HL-60/S4 (cell line): ENCODE results near the gene USP33.
"Not testable (repeated sequence)": the region's sequence is repeated elsewhere in the genome, so short reads cannot be mapped to it uniquely, and the experiment has no call there.

ENCODE experiments used
- in situ Hi-C: fragments of 300-500 bp; cut with MboI; formaldehyde crosslinking; loops from 2 replicates; pipeline ENCODE4 v1.14.3; 2022; ENCODE audit warnings: low sequenced_read_pairs

USP33 gene

GRCh38 chr1:77673030-77673429 is 86.6 kb downstream of the USP33 start:
- in situ Hi-C loops: no loop called here

- in situ Hi-C loops: no loop called here
These were observed 87.3 kb downstream of the USP33 start for GRCh38 chr1:77672374-77672773.

GRCh38 chr1:77671836-77672235 is 87.8 kb downstream of the USP33 start:
- in situ Hi-C loops: no loop called here

- in situ Hi-C loops: no loop called here
These were observed 89.3 kb downstream of the USP33 start for GRCh38 chr1:77670330-77670729.

GRCh38 chr1:77668924-77669449 is 90.7 kb downstream of the USP33 start:
- in situ Hi-C loops: no loop called here

GRCh38 chr1:77664939-77665516 is 94.6 kb downstream of the USP33 start:
- in situ Hi-C loops: no loop called here

- in situ Hi-C loops: no loop called here
These were observed 98.0 kb downstream of the USP33 start for GRCh38 chr1:77661696-77662095.

GRCh38 chr1:77659879-77660593 is 99.6 kb downstream of the USP33 start:
- in situ Hi-C loops: no loop called here

- in situ Hi-C loops: no loop called here
These were observed 101.4 kb downstream of the USP33 start for GRCh38 chr1:77658271-77658670.

- in situ Hi-C loops: no loop called here
These were observed 104.1 kb downstream of the USP33 start for GRCh38 chr1:77655431-77655974.

GRCh38 chr1:77652970-77653516 is 106.6 kb downstream of the USP33 start:
- in situ Hi-C loops: no loop called here

- in situ Hi-C loops: no loop called here
These were observed 107.4 kb downstream of the USP33 start for GRCh38 chr1:77652268-77652667.

GRCh38 chr1:77649127-77649526 is 110.5 kb downstream of the USP33 start:
- in situ Hi-C loops: no loop called here

- in situ Hi-C loops: not testable (repeated sequence)
These were observed 113.4 kb downstream of the USP33 start for GRCh38 chr1:77646224-77646623.
